Coronary artery (tissue), 2 donors: Measurements from ENCODE around the gene WWP2.

Experiments
- DNase-seq: peaks from one replicate; pipeline ENCODE4 v3.0.0-alpha.2; 2017; ENCODE audit warnings: low spot score
- H3K27ac ChIP-seq, 2 donors: fragments of 200-600 bp; sonication (generic); one replicate each; pipeline ENCODE4 v1.5.1; 2016 to 2019
- H3K4me3 ChIP-seq: fragments of 200-600 bp; sonication (generic); 2 replicates; pipeline ENCODE4 v1.5.1; 2016; ENCODE audit warnings: mild to moderate bottlenecking, moderate library complexity
- CTCF ChIP-seq: fragments of 200-600 bp; sonication (generic); IDR thresholded peaks from one replicate; pipeline ENCODE4 v1.5.1; 2019; ENCODE audit warnings: antibody characterized with exemption

Gene WWP2

GRCh38 chr16:69763599-69763942 is 1.4 kb downstream of the WWP2 start:
- no peak for TF ChIP-seq CTCF
- Histone ChIP-seq H3K27ac (peak overlapping the region in 1 of 2 donors; percentile 87), H3K4me3 (peak overlapping the region; percentile 92)
- no peak for DNase-seq

GRCh38 chr16:69767459-69768229 is 5.5 kb downstream of the WWP2 start:
- no peak for DNase-seq
- H3K27ac ChIP-seq, result no peak overlapping the region

GRCh38 chr16:69768666-69769065 is 6.5 kb downstream of the WWP2 start:
- DNase-seq, result no peak
- no peak overlapping the region for H3K27ac ChIP-seq
- no peak for TF ChIP-seq CTCF
- H3K4me3 ChIP-seq, result no peak overlapping the region

More at GRCh38 chr16:69767459-69768229, 5.5 kb downstream of the WWP2 start:
- no peak for TF ChIP-seq CTCF
- no peak overlapping the region for H3K4me3 ChIP-seq

- Histone ChIP-seq H3K27ac (no peak overlapping the region), H3K4me3 (no peak overlapping the region)
- TF ChIP-seq CTCF, result no peak
- DNase-seq, result no peak
Measured at GRCh38 chr16:69769404-69769803, 7.3 kb downstream of the WWP2 start.

DNA sequence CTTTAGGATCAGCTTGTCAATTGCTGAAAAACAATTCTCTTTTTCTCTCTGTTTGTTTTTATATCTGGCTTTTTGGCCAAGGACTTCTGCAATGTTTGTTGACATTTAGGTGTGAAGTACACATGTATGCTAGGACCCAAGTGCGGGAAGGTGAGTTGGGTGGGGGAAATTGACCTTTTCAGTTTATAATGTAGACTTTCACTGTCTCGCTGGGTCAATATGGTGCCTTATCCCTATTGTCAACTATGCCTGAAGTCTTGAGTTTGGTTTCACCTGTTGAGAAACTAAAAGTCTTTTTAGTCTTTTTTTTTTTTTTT is 9.5 kb downstream of the WWP2 start:
- TF ChIP-seq CTCF, result no peak
- no peak for DNase-seq
- H3K27ac ChIP-seq, result no peak overlapping the region
- no peak overlapping the region for H3K4me3 ChIP-seq

DNA sequence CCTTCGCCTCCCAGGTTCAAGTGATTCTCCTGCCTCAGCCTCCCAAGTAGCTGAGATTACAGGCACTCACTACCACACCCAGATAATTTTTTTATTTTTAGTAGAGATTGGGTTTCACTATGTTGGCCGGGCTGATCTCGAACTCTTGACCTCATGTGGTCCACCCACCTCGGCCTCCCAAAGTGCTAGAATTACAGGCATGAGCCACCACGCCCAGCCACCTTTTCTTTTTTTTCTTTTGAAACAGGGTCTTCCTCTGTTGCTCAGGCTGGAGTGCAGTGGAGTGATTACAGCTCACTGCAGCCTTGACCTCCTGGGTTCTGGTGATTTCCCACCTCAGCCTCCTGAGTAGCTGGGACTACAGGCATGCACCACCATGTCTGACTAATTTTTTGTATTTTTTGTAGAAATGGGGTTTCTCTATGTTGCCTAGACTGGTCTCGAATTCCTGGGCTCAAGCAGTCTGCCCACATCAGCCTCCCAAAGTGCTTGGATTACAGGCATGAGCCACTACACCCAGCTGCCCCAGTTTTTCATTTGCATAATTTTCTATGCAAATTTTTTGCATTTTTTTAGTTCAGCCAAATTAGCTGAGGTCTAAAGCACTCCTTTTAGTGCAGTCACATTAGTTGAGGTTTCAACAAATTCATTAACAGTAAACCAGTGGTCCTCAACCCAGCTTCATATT is 11.3 kb downstream of the WWP2 start:
- TF ChIP-seq CTCF, result no peak
- no peak for DNase-seq
- Histone ChIP-seq H3K27ac (no peak overlapping the region), H3K4me3 (no peak overlapping the region)

- no peak overlapping the region for H3K27ac ChIP-seq
- no peak for TF ChIP-seq CTCF
- no peak for DNase-seq
- no peak overlapping the region for H3K4me3 ChIP-seq
Measured at GRCh38 chr16:69775563-69775962, 13.4 kb downstream of the WWP2 start.
